Stimulated activated CD4-positive, alpha-beta T cell treated with anti-CD3 and anti-CD28 coated beads, Interleukin-2, amount 100 ng/mL, for 4 hours (primary cell): Measurements from ENCODE around the gene THSD4.
A peak's percentile ranks its signal among the peaks of the same experiment; 100 is the strongest.
"Not testable (repeated sequence)": the region's sequence is repeated elsewhere in the genome, so short reads cannot be mapped to it uniquely, and the experiment has no call there.

ENCODE experiments used
- DNase-seq: peaks from one replicate; pipeline ENCODE4 v3.0.0-alpha.2; 2020; ENCODE audit warnings: low read depth

Gene THSD4

DNA sequence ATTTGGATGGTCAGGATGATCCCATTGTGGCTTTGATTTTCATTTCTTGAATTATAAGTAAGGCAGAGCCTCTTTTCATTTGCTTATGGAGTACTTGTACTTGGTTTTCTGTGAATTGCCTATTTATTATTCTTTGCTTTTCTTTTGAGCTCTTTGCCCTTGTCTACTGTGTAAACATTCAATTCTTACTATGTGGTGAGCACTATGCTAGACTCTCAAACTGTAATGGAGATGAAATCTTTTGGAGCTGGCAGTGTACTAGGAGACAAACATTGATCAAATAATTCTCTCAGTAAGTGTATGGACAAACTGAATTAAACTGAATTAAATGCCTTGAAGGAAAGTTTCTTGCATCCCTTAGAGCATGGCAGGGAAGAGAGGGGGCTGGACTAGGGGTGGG is 608.1 kb downstream of the THSD4 start:
- no peak for DNase-seq

DNA sequence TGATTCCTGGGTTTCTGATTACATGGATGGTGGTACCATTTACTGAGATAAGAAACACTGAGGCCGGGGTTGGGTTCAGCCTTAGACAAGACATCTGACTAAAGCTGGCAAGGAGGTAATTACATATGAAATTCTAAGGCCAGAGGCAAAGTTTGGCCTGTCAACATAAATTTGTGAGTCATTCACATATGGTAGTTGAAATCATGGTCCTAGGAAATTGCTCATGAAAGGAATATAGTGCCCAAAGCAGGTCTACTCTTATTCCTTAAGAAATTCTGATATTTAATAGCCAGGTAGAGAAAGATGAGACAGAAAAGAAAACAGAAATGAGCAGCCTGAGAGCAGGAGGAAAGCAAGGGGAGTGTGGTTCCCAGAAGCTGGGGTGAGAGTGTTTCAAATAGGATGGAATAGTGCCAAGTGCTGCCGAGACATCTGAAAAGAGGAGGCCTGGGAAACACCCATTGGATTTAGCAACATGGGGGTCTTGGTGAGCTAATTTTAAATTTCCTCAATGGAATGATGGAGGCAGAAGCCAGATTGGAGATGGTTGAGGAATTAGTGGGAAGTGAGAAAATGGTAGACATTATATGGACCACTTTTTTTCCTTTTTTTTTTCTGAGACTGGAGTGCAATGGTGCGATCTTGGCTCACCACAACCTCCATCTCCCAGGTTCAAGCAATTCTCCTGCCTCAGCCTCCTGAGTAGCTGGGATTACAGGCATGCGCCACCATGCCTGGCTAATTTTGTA is 610.1 kb downstream of the THSD4 start:
- DNase-seq: not testable (repeated sequence)

- no peak for DNase-seq
These were observed 613.6 kb downstream of the THSD4 start for GRCh38 chr15:71728881-71729280.

- DNase-seq: no peak
These were observed 614.0 kb downstream of the THSD4 start for GRCh38 chr15:71729319-71729718.

GRCh38 chr15:71730277-71731144 is 615.2 kb downstream of the THSD4 start:
- DNase-seq: no peak

DNA sequence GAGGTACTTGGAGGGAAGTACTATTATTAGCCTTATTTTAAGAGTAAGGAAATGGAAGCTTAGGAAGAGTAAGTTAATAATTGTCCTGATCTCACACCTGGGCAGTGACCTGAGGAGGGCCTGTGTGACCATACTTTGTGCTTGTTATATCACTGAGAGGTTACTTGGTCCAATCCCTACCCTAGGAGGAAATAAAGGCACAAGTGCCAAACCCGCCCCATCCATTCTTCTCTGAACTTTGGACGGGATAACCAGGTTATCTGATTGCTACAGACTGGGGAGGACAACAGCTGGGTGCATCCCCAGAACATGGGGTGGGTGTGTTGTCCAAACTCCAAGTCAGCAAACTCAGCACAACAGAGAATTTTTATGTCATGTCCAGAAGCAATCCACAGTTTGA is 617.4 kb downstream of the THSD4 start:
- DNase-seq: no peak

DNA sequence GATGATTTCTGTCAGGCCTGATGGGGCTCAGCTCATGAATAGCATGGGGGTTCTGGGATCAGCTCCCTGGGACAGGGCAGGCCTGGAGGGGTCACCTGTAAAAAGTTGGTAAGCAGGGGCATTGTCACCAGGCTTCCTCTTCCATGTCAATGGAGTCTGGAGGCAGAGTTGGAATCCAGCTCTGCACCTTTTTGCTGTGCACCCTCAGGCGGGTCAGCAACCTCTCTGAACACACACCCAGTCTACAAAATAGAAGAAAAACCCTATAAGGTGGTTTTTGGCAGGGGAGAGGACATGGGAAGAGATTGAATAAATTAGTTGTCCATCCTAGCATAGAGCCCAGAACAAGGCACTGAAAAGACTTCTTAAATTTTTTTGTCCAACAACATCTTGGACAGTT is 617.9 kb downstream of the THSD4 start:
- DNase-seq: no peak

DNA sequence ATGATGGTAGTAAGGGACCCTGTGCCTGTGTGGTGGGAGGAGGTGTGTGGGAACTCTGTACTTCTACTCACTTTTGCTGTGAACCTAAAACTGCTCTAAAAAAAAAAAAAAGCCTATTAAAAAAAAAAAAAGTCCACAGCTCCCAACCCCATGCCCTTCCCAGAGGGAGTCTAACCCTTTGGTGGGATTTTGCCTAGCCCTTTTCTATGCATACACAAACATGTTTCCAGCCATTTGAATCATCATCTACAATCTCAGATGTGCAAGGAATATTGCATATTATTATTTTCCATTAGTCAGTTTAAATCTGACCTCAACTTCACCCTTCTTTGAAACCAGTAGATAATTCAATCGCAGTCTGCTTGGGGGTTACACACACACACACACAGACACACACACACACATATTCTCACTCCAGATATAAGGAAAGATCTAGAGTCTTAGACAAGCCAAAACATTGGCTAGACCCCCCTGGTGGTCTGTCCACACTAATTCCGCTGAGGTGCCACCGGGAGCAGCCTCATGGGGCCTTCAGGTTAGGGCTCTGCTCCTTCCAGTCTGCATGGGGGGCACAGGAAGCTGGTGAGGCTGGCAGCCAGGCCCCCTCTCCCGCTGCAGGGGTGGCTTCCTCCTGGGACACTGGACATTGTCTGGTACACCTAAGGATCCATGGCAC is 619.6 kb downstream of the THSD4 start:
- DNase-seq: no peak

DNA sequence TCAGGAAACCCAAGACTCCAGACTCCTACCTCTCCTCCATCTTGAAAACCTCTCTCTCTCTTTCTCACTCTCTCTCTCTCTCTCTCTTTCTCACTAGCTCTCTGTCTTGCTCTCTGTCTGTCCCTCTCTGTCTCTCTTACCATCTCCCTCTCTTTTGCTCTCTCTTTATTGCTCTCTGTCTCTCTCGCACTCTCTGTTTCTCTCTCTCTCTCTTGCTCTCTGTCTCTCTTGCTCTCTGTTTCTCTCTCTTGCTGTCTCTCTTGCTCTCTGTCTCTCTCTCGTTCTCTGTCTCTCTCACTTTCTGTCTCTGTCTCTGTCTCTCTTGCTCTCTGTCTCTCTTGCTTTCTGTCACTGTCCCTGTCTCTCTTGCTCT is 620.1 kb downstream of the THSD4 start:
- no peak for DNase-seq

- no peak for DNase-seq
These were observed 621.1 kb downstream of the THSD4 start for GRCh38 chr15:71736286-71736947.

DNA sequence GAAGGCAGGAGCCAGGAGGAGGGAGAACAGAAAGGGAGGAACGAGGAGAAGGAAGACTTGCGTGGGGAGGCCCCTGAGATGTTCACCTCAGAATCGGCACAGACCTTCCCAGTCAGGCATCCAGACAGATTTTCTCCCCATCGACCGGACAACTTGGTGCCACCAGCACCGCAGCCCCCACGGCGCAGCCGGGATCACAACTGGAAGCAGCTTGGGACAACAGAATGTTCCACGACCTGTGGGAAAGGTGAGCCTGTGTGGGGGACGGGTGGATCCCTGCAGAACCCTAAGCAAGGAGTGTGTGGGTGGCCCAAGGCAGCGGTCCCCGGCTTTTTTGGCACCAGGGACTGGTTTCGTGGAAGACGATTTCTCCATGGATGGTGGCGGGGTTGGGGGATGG is 622.5 kb downstream of the THSD4 start:
- DNase-seq: no peak

DNA sequence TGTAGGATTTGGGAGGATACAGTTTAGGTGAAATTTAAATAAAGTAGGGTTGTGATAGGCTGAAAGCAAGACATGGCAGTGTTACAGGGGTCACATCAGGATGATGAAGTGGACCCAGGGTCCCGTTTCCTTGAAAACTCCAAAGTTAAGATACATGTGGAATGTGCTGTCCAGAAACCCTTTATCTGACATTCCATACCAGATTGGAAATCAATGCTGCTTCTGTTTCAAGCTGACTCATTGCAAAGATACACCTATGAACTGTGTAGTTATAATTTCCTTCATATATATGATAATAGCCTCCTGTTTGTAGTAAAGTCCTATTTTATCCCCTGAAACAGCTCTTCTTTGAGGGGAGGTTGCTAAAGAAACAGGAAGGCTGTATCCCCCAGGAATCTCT is 624.1 kb downstream of the THSD4 start:
- DNase-seq: no peak

- DNase-seq: no peak
These were observed 627.7 kb downstream of the THSD4 start for GRCh38 chr15:71742964-71743363.

DNA sequence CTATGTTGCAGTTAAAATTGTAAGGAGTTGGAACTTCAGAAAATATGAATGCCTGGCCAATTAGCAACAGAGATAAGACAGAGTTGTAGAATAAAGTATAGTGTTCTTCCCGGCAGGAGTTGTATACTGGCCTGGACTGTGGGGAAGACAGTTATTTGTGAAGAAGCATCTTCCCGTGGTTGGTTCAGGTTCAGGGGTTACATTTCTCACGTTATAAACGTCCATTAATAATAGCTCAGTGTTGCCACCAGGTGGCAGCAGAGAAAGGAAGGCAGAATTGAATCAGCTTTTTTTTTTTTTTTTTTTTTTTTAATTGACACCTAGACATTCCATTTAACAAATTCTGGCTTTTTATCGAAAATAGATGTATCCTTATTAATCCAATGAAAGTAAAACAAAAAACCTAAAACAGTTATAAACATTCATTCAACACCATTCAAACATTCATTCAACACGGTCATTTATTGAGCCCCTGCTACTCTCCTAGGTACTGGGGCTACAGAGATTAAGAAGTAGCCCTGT is 628.7 kb downstream of the THSD4 start:
- DNase-seq: peak; percentile 44

DNA sequence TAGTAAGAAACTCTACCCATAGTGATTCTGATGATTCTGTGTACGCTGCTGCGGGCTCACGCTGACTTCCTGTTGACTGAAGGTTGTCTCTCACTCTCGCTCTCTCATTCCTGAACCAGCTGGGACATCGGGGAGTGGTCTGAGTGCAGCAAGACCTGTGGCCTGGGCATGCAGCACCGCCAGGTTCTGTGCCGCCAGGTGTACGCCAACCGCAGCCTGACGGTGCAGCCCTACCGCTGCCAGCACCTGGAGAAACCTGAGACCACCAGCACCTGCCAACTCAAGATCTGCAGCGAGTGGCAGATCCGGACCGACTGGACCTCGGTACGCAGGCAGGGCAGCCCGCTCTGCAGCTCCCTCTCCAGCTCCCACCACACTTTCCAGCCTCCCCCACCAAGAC is 631.4 kb downstream of the THSD4 start:
- no peak for DNase-seq

- DNase-seq: no peak
These were observed 632.1 kb downstream of the THSD4 start for GRCh38 chr15:71747128-71748083.

DNA sequence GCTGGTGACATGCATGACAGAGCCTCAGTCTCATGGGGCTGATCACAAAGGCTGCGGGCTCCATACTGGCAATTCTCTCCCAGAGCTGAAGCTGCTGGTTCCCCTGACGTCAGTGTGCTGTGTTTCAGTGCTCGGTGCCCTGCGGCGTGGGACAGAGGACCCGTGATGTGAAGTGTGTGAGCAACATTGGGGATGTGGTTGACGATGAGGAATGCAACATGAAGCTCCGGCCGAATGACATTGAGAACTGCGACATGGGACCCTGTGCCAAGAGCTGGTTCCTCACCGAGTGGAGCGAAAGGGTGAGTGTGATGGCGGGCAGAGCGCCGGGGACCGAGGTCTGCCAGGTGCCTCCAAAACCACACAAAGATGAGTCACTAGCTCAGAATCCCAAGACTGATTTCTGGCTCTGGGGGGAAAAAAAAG is 633.0 kb downstream of the THSD4 start:
- DNase-seq: no peak

GRCh38 chr15:71749500-71749899 is 634.2 kb downstream of the THSD4 start:
- DNase-seq: no peak

- DNase-seq: no peak
These were observed 636.9 kb downstream of the THSD4 start for GRCh38 chr15:71752128-71752527.

- DNase-seq: no peak
These were observed 637.5 kb downstream of the THSD4 start for GRCh38 chr15:71752604-71753289.
